ENCODE measurements around the gene CCDC120.

DNA sequence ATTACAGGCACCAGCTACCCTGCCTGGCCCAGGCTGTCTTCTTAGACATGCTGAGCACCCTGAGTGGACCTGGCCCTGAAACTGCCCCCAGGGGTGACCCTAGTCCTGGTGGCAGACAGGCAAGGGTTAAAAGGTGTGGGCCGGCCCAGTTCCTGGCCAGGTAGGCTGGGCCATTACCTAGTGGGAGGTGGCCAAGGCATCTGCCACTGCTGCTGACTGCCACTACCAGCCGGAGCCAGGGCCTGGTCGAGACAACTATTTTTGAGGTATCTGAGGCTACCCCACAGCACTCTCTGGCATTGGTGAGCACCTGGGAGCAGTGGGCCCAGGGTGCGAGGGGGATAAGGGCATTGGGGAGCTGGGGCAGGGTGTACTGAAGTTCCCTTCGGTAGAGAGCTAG, at the start of gene CCDC120:
- TF ChIP-seq, protein P1, sequence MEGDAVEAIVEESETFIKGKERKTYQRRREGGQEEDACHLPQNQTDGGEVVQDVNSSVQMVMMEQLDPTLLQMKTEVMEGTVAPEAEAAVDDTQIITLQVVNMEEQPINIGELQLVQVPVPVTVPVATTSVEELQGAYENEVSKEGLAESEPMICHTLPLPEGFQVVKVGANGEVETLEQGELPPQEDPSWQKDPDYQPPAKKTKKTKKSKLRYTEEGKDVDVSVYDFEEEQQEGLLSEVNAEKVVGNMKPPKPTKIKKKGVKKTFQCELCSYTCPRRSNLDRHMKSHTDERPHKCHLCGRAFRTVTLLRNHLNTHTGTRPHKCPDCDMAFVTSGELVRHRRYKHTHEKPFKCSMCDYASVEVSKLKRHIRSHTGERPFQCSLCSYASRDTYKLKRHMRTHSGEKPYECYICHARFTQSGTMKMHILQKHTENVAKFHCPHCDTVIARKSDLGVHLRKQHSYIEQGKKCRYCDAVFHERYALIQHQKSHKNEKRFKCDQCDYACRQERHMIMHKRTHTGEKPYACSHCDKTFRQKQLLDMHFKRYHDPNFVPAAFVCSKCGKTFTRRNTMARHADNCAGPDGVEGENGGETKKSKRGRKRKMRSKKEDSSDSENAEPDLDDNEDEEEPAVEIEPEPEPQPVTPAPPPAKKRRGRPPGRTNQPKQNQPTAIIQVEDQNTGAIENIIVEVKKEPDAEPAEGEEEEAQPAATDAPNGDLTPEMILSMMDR (conservative IDR thresholded peaks at IDR 0.05; ENCODE audit: low read length) = no peak
- no peak for TF ChIP-seq EZH2phosphoT487 (IDR thresholded peaks at IDR 0.05; ENCODE audit: borderline replicate concordance, low read depth, low read length)
